Natural killer cell (primary cell): ENCODE data around the gene PTGIS. TPM values are rescaled to one million over a fixed set of nuclear protein-coding genes. Genes with fewer than 3 reads are reported as not detected.
"Not testable (repeated sequence)": the region's sequence is repeated elsewhere in the genome, so short reads cannot be mapped to it uniquely, and the experiment has no call there.

Experiments
- ATAC-seq, 3 donors: fragments of 150-1000 bp in 2 of 3; fragments of 200-7000 bp in 1 of 3; cut with Tn5 transposase; 1 replicate in 1 of 3; 2 replicates in 2 of 3; pipeline ENCODE4 v1.10.0; 2021; ENCODE audit warnings: mild to moderate bottlenecking in 2 of 3, moderate library complexity in 2 of 3
- DNase-seq, 2 donors: peaks; one replicate each; pipeline versions ENCODE4 v3.0.0 to v3.0.0-alpha.2; 2013 to 2021; ENCODE audit warnings: mixed read lengths in 1 of 2
- H3K27ac ChIP-seq: one replicate; pipeline ENCODE4 v1.5.1; 2013; ENCODE audit warnings: mild to moderate bottlenecking, low read length
- H3K27me3 ChIP-seq: one replicate; pipeline ENCODE4 v1.6.1; 2013; ENCODE audit warnings: low read length; ENCODE audit not compliant: control insufficient read depth, insufficient read depth
- H3K36me3 ChIP-seq: one replicate; pipeline ENCODE4 v1.6.1; 2013; ENCODE audit warnings: low read length; ENCODE audit not compliant: control insufficient read depth, insufficient read depth
- H3K4me1 ChIP-seq: one replicate; pipeline ENCODE4 v1.6.1; 2013; ENCODE audit warnings: low read length; ENCODE audit not compliant: control insufficient read depth, insufficient read depth
- H3K4me3 ChIP-seq: one replicate; pipeline ENCODE4 v1.5.1; 2013; ENCODE audit warnings: low read length
- H3K9me3 ChIP-seq: one replicate; pipeline ENCODE4 v1.6.1; 2013; ENCODE audit warnings: low read length; ENCODE audit not compliant: control insufficient read depth, insufficient read depth
- H3K27ac Mint-ChIP-seq, 2 donors: one replicate each; pipeline ENCODE4 v1.8.0; 2022; ENCODE audit warnings: mild to moderate bottlenecking in 2 of 2, mixed read lengths in 2 of 2, moderate library complexity in 1 of 2
- H3K27me3 Mint-ChIP-seq, 2 donors: one replicate each; pipeline ENCODE4 v1.8.0; 2022; ENCODE audit warnings: low read depth in 2 of 2, mixed read lengths in 2 of 2
- H3K36me3 Mint-ChIP-seq: one replicate; pipeline ENCODE4 v1.8.0; 2022; ENCODE audit warnings: mixed read lengths
- H3K4me1 Mint-ChIP-seq, 2 donors: one replicate each; pipeline ENCODE4 v1.8.0; 2022; ENCODE audit warnings: mixed read lengths in 2 of 2
- H3K4me3 Mint-ChIP-seq: one replicate; pipeline ENCODE4 v1.8.0; 2022; ENCODE audit warnings: mild to moderate bottlenecking, moderate library complexity, mixed read lengths
- H3K9me3 Mint-ChIP-seq, 2 donors: one replicate each; pipeline ENCODE4 v1.8.0; 2022; ENCODE audit warnings: mixed read lengths in 2 of 2
- WGBS: methylation state at CpG from one replicate; pipeline ENCODE4 v1.1.7; 2013; ENCODE audit warnings: missing lambda C conversion rate; ENCODE audit not compliant: insufficient coverage; 5-methylcytosine and 5-hydroxymethylcytosine counted together
- intact Hi-C: fragments of 100-400 bp; cut with micrococcal nuclease; formaldehyde crosslinking; loops from one replicate; pipeline ENCODE4 v1.14.2; 2022
- total RNA-seq, 4 donors: library from RNA; stranded (reverse); fragments of 120-200 nt in 1 of 4; gene quantifications; one replicate each; pipeline versions ENCODE4 v1.2.3 to v1.2.4, GENCODE V29; 2013 to 2022
- TF ChIP-seq, protein P1 (sequence below): fragments of 200-600 bp; IDR thresholded peaks from one replicate; pipeline ENCODE4 v1.8.0; 2022; ENCODE audit warnings: antibody characterized with exemption

The PTGIS gene
- not detected for total RNA-seq
- 0.02 TPM for total RNA-seq (2013)

DNA sequence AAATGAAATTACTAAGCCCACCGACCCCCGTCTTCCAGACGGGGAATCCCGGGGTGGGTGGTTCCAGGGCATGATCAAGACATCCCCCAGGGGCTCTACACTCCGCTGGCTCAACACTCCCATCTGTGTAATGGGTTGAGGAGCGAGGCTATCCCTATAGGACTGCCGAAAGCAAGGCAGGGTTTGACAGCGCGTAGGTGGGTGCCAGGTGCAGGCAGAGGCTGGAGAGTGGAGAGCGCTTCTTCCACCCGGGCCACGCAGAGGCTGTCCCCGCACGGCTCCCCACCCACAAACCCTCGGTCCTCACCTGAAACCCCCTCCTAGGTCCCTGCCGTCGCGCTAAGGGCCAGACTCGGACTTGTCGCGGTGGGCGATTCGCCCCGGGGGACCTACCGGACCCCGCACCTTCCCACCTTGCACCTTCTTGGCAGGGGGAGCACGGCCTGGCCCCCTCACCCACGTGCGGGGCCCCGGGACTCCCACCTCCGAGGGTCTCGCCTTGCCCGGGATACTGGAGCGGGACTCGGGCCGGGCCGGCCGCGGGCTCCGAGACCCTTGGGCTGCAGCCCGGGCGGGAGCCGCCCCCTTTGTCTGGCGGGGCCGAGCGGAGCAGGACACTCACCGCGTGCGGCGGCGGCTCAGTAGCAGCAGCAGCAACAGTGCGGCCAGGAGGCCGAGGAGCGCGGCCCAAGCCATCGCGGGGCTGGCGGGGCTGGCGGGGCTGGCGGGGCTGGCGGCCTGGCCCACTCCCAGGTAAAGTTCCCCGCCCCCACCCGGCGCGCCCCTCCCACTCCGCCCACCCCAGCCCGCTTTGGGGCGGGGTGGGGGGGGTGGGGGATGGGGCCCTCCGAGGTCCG is at the start of gene PTGIS:
Gene PTGIS (minus strand): TSS at position 717 of the 857 bp plus-strand sequence. CDS start 21 bp downstream, at position 696.
- no peaks in the 10 kb centered on the region for H3K9me3 Mint-ChIP-seq
- H3K27me3 Mint-ChIP-seq, result peaks cover 42 to 47% of the 10 kb centered on the region in 2 donors
- TF ChIP-seq, protein P1, sequence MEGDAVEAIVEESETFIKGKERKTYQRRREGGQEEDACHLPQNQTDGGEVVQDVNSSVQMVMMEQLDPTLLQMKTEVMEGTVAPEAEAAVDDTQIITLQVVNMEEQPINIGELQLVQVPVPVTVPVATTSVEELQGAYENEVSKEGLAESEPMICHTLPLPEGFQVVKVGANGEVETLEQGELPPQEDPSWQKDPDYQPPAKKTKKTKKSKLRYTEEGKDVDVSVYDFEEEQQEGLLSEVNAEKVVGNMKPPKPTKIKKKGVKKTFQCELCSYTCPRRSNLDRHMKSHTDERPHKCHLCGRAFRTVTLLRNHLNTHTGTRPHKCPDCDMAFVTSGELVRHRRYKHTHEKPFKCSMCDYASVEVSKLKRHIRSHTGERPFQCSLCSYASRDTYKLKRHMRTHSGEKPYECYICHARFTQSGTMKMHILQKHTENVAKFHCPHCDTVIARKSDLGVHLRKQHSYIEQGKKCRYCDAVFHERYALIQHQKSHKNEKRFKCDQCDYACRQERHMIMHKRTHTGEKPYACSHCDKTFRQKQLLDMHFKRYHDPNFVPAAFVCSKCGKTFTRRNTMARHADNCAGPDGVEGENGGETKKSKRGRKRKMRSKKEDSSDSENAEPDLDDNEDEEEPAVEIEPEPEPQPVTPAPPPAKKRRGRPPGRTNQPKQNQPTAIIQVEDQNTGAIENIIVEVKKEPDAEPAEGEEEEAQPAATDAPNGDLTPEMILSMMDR, result no peak
- Histone ChIP-seq H3K4me3 (no peak within 1 kb of the TSS), H3K9me3 (no peaks in the 10 kb centered on the region), H3K27ac (no peak within 1 kb of the TSS), H3K4me1 (peaks cover 10% of the 10 kb centered on the region), H3K36me3 (no peaks in the 10 kb centered on the region), H3K27me3 (peaks cover 16% of the 10 kb centered on the region)
- H3K36me3 Mint-ChIP-seq, result no peaks in the 10 kb centered on the region
- DNase-seq, result no peak
- peak in 2 of 3 donors; percentile 21 to 42 for ATAC-seq
- 22% methylated on average over 61 of the region's 70 CpGs for WGBS
- peak within 1 kb of the TSS; percentile 31 for H3K4me3 Mint-ChIP-seq
- H3K4me1 Mint-ChIP-seq, result peaks cover 3 to 16% of the 10 kb centered on the region in 2 donors
- no peak within 1 kb of the TSS for H3K27ac Mint-ChIP-seq
- intact Hi-C loops, result no loop called here

DNA sequence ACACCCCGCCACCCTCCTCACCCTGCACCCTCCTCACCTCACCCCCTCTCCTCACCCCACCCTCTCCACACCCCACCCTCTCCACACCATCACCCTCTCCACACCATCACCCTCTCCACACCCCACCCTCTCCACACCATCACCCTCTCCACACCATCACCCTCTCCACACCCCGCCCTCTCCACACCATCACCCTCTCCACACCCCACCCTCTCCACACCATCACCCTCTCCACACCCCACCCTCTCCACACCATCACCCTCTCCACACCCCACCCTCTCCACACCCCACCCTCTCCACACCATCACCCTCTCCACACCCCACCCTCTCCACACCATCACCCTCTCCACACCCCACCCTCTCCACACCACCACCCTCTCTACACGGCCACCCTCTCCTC is 49.5 kb upstream of the PTGIS start:
- H3K27me3 Mint-ChIP-seq, H3K36me3 ChIP-seq, H3K4me3 ChIP-seq, H3K4me1 Mint-ChIP-seq, DNase-seq, H3K27ac Mint-ChIP-seq, H3K9me3 Mint-ChIP-seq, H3K27me3 ChIP-seq, H3K27ac ChIP-seq, H3K36me3 Mint-ChIP-seq, ATAC-seq, H3K4me3 Mint-ChIP-seq, H3K9me3 ChIP-seq, intact Hi-C loops: not testable (repeated sequence)
- peaks cover 16% of the 10 kb centered on the region for H3K4me1 ChIP-seq
- 51% methylated on average over 3 of the region's 3 CpGs for WGBS

- no peaks in the 10 kb centered on the region for H3K36me3 ChIP-seq
- Mint-ChIP-seq H3K9me3 (no peaks in the 10 kb centered on the region), H3K4me3 (no peak overlapping the region), H3K27me3 (no peaks in the 10 kb centered on the region), H3K36me3 (no peaks in the 10 kb centered on the region), H3K4me1 (peaks cover 0 to under 1% of the 10 kb centered on the region in 2 donors), H3K27ac (no peak overlapping the region)
- H3K4me3 ChIP-seq, result no peak overlapping the region
- intact Hi-C loops, result no loop called here
- DNase-seq (no peak), ATAC-seq (no peak)
- H3K27ac ChIP-seq, result no peak overlapping the region
- no peaks in the 10 kb centered on the region for H3K27me3 ChIP-seq
- WGBS, result 89% methylated on average over 10 of the region's 11 CpGs
- TF ChIP-seq, protein P1, result no peak
- H3K4me1 ChIP-seq, result peaks cover 17% of the 10 kb centered on the region
- no peaks in the 10 kb centered on the region for H3K9me3 ChIP-seq
Observed at GRCh38 chr20:49616154-49617007, 48.4 kb upstream of the PTGIS start.
